Stimulated activated CD4-positive, alpha-beta T cell treated with anti-CD3 and anti-CD28 coated beads, Interleukin-4, amount 100 ng/mL, for 48 hours (primary cell): Measurements from ENCODE around the gene GBP2.
"Not testable (repeated sequence)": the region's sequence is repeated elsewhere in the genome, so short reads cannot be mapped to it uniquely, and the experiment has no call there.

ENCODE experiments used
- DNase-seq, 2 donors: peaks; one replicate each; pipeline ENCODE4 v3.0.0-alpha.2; 2020; ENCODE audit warnings: low read depth in 2 of 2

The GBP2 gene, protein sequence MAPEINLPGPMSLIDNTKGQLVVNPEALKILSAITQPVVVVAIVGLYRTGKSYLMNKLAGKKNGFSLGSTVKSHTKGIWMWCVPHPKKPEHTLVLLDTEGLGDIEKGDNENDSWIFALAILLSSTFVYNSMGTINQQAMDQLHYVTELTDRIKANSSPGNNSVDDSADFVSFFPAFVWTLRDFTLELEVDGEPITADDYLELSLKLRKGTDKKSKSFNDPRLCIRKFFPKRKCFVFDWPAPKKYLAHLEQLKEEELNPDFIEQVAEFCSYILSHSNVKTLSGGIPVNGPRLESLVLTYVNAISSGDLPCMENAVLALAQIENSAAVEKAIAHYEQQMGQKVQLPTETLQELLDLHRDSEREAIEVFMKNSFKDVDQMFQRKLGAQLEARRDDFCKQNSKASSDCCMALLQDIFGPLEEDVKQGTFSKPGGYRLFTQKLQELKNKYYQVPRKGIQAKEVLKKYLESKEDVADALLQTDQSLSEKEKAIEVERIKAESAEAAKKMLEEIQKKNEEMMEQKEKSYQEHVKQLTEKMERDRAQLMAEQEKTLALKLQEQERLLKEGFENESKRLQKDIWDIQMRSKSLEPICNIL

GRCh38 chr1:89125913-89126580 is at the start of gene GBP2:
Gene GBP2 (minus strand): TSS chr1:89126114. CDS start chr1:89121966, 4,148 bp downstream.
- no peak for DNase-seq

- no peak for DNase-seq
Observed at GRCh38 chr1:89174491-89174890, 48.6 kb upstream of the GBP2 start.

DNA sequence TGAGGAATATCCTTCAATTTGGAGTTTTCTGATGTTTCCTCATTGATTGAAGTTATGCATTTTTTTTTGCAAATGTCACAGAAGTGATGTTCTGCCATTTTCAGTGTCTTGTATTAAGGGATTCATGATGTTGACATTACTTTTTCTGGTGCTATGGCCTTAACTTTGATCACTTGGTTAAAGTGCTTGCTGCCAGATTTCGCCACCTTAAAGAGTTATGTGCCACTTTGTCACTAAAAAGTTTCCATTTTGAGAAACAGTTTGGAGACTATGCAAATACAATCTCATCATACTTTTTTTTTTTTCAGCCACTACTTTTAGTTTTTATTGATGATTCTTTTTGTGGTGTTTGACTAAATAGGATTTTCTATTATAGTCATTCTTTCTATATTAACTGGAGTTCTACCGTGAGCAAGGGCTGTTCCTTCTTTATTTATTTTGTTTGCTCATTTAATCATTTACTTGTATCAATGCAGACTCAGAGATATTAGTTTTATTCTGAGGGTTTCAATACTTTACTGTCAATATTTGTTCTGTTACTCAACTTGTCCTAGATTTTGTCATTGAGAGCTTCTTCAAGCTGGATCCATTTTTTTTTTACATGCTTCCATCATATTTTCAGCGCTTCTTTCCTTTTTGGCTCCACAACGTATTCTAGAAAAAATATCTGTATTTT is 46.7 kb upstream of the GBP2 start:
- DNase-seq = no peak

- DNase-seq = no peak
Observed at GRCh38 chr1:89171067-89171438, 45.1 kb upstream of the GBP2 start.

DNA sequence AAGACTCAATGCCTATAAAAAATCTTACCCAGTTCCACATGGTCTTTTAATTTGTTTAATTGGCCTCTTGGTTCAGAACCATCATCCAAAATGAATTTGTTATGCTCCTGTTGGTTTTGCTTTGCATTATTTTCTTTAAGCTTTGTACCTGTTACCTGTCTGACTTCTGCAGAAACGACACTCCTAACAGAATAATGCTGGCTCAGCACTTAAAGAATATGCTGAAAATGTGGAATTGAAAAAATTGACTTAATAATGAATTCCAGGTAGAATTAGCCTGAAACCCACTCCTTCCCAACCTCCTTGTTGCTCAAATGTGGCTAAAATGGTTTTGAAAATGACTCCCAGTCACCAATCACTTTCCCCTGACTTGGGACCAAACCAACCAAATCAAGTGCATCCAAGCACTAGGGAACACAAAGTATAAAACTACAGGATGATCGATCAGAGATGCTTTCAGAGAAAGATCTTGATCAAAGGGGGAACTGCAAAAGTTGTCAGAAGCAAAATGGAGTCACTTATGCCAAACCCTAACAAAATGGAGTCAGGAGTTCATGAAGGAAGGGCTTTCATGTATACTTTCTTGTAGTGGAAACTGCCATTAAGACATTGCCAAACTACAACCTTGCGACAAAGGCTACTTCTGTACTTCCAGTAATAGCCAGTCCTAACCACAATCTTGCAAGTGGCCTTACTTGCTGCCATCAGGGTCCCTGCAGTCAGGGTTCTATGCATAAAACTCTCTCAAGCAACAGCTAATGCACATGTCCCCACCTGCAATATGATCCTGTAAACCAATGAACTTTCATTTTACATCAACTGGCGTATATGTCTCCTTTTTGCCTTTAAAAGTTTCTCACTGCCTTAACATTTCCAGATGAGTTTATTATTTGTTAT is 44.5 kb upstream of the GBP2 start:
- no peak for DNase-seq

GRCh38 chr1:89169166-89169565 is 43.3 kb upstream of the GBP2 start:
- DNase-seq = no peak

GRCh38 chr1:89167590-89168230 is 41.8 kb upstream of the GBP2 start:
- no peak for DNase-seq

DNA sequence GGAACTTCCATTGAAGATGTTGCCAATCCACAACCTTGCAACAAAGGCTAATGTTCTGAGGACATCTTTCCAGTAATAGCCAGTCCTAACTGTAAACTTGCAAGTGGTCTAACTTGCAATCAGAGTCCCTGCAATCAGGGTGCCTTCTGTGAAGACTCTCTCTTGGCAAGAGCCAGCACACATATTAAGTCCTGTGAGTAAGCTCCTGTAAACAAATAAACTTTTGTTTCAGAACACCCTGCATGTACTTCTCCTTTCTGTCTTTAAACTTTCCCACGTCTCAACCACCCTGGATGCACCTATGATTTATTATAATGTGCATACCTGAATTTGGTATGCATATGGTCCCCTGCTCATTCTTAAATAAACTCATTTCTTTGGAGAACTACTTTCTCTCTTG is 40.8 kb upstream of the GBP2 start:
- no peak for DNase-seq

- no peak for DNase-seq
Observed at GRCh38 chr1:89165811-89166210, 39.9 kb upstream of the GBP2 start.

DNA sequence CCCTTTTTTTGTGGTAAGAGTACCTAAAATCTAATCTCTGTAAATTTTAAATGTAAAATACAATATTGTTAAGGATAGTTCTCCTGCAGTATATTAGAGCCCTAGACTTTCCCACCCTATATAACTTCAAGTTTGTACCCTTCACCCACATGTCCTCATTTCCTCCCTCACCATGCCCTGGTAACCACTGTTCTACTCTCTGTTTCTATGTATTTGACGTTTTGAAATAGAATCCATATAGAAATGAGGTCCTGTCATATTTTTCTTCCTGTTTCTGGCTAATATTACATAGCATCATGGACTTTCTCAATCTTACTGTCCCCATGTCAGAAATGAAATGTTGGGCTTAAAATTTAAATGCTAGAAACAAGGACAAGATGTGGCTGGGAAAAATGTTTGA is 25.1 kb upstream of the GBP2 start:
- no peak for DNase-seq

DNA sequence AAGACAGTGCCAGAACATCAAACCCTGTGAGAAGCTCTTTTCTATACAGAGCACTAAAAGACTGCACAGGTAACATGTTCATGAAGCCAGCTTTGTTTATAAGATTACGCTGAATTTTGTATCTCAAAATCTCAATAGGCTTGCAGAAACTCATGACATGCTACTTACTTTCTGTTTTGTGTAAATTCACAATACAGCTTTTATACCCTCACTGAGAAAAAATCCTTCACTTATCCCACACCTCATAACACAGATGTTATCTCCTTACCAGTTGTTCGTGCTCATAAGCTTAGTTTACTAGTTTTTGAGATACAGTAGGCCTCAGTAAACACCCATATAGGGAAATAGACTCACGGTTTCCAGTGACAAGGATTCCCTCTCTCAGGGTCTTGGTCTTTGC is 24.1 kb upstream of the GBP2 start:
- DNase-seq = no peak

- DNase-seq = no peak
Observed at GRCh38 chr1:89149229-89149628, 23.3 kb upstream of the GBP2 start.

DNA sequence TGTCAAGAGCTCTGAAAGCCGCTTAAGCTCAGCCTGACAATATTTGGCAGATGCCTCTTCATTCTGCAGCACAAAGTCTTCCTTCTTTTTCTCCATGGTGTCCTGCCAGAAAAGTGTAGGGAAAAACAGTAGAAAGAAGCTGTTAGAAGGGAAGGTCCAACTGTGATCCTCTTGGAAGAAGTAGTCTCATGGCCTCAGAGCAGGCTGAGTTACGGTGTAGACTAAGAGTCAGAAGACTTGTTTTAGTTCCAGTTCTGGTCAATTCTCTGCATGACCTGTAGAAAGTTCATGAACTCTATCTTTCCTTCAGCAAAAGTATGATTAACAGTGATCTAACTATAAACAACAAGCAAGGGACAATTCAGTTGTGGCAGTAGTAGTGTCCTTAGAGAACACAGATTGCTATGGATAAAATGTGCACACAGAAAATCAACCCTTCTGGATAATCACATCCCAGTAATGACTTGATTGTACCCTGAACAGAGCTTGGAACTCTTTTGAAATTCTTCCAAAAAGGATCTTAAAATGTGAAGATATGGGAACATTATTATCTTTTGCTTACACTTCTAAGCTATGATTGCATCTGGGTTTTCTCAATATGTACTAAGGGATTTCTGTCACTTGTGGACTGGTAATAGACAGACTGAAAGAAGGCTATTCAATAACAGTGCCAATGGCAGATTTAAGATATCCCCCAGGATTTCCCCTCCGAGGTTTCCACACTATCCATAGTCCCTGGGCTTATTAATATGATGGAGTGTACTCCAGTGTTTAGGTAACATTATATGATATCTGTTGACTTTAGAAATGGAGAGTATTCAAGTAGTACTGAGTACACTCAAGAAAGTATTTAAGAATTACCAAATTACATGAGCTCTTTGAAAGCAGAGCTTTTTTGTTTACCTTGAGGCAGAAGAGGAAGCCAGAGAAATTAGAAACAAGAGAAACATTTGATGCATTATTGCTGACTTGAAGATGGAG is 22.1 kb upstream of the GBP2 start:
- no peak for DNase-seq

GRCh38 chr1:89146721-89147120 is 20.8 kb upstream of the GBP2 start:
- no peak for DNase-seq

DNA sequence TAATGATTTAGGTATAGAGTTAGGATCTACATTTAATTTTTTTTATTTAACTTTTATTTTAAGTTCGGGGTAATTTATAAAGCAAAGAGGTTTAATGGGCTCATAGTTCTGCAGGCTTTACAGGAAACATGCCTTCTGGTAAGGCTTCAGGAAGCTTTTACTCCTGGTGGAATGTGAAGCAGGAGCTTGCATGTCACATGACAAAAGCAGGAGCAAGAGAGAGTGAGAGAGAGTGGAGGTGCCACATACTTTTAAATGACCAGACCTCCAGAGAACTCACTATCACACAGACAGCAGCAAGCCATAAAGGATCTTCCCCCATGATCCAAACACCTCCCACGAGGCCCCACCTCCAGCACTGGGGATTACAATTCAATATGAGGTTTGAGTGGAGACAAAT is 17.6 kb upstream of the GBP2 start:
- DNase-seq = no peak

GRCh38 chr1:89142160-89142559 is 16.2 kb upstream of the GBP2 start:
- DNase-seq = no peak

GRCh38 chr1:89133747-89134146 is 7.8 kb upstream of the GBP2 start:
- no peak for DNase-seq

DNA sequence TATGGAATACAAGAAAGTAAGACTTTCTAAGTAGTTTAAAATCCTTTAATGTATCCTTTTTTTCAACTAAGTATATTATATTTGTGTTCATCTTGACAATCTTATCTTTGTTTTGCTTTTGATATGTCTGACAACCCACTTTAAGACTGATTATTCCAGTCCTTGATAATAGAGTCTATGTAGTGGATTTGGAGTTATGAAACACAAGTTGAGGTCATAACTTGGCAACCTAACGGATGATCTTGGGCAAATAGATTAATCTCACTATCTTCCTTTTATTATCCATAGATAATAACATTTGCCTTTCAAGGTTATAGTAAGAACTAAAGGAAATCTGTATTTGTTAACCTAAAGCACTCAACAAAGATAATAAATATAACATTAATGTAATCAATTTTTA is 4.8 kb upstream of the GBP2 start:
- DNase-seq = no peak

DNA sequence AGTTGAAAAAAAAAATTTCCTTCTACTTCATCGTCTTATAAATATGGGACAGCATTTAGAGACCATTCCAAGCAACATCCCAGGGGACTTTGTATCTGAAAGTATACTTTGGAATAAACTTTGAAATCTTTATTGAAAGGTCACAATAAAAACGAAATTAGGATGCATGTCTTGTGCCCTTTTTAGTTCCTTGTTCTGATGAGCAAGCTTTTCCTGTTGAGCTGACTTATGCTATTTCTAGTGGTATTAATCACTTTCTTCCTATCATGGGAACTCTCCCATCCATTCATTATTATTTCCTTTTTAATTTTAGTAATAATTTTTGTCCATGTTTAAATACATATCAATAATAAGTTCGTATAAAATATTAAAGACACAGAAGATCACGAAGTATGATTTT is 4.0 kb upstream of the GBP2 start:
- no peak for DNase-seq

DNA sequence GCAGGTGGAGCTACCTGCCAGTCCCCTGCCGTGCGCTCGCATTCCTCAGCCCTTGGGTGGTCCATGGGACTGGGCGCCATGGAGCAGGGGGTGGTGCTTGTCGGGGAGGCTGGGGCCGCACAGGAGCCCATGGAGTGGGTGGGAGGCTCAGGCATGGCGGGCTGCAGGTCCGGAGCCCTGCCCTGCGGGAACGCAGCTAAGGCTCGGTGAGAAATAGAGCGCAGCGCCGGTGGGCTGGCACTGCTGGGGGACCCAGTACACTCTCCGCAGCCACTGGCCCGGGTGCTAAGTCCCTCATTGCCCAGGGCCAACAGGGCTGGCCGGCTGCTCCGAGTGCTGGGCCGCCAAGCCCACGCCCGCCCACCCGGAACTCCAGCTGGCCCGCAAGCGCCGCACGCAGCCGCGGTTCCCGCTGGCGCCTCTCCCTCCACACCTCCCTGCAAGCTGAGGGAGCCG is 2.1 kb upstream of the GBP2 start:
- not testable (repeated sequence) for DNase-seq
